ENCODE data around the gene MAST4.

The MAST4 gene

GRCh38 chr5:66848749-66849641, 252.8 kb downstream of the MAST4 start:
- no peak for DNase-seq (ENCODE audit: low spot score)

GRCh38 chr5:66849803-66850202, 253.6 kb downstream of the MAST4 start:
- no peak for DNase-seq (ENCODE audit: low spot score)

DNA sequence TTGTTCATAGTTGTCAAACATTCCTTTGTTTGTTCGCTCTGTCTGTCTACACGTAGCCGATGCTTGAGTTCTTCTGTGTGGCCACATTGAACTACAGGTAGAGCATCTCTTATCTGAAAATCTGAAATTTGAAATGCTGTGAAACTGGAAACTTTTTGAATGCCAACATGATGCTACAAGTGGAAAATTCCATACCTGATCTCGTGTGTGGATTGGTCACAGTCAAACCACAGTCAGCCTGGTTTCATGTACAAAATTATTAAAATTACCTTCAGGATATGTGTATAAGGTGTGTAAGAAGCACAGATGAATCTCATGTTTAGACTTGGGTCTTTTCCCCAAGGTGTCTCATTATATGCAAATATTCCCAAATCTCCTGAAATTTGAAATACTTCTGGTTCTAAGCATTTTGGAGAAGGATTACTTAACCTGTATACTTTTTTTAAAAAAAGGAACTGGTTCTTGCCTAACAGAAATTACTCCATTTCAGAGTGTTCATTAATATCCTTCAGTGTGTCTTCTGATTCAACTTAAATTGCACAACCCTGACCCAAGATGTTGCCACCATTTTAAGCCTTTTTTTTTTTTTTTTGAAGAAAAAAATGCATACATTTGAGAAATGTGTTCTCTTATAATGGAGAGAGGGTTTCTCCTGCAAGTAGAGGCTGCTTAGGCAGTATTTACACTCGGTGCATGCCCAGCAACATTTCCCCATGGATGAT, 254.3 kb downstream of the MAST4 start:
- DNase-seq (ENCODE audit: low spot score) = no peak

DNA sequence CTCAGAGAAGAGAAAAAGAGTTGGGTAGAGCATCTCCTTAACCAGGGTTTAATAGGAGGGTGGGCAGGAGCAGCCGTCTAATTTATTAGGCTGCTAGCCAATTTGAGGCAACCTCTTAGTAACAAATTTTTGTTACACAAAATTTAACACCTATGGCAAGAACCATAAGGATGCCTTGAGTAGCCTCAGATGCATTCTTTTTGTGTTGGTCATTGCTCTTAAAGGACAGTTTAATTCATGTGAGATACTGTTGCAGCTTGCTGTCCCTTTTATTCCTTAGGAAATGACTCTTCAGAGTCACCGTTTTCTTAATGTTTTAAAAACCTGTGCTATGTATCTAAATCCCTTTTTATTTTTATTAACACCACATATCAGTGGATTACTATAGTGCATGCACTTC, 255.1 kb downstream of the MAST4 start:
- no peak for DNase-seq (ENCODE audit: low spot score)

- DNase-seq (ENCODE audit: low spot score) = no peak
These were observed 258.2 kb downstream of the MAST4 start for GRCh38 chr5:66854416-66854815.

DNA sequence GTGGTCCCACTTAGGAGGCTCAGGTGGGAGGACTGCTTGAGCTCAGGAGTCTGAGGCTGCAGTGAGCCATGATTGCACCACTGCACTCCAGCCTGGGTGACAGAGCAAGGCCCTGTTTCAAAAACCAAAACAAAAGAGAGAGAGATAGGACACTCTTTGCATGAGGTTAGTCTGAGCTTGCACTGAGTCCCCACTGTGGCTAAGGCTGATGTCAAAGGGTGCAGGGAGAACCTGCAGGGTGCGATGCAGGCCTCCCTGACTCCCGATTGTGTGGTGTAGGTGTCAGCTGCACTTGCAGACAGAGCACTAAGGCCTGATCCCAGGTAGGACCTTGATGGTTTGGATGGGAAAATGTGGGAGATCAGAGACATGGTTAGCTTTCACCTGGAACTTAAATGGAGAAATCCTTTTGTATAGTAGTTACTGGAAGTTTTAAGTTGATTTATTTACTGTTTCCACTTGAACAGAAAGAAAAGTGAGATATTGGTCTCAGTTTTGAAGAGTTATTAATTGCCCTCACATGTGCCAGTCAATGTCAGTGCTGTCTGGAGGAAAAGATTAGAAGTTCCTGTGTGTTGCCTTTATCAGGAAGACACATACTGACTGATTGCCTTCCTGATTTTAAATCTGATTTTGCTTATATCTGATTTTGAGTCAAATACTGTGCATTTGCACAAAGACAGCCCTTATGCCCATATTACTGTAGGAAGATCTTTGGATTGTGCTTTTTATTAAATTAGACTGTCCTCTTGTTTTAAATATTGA, 260.0 kb downstream of the MAST4 start:
- no peak for DNase-seq (ENCODE audit: low spot score)

GRCh38 chr5:66859526-66859925, 263.3 kb downstream of the MAST4 start:
- no peak for DNase-seq (ENCODE audit: low spot score)

DNA sequence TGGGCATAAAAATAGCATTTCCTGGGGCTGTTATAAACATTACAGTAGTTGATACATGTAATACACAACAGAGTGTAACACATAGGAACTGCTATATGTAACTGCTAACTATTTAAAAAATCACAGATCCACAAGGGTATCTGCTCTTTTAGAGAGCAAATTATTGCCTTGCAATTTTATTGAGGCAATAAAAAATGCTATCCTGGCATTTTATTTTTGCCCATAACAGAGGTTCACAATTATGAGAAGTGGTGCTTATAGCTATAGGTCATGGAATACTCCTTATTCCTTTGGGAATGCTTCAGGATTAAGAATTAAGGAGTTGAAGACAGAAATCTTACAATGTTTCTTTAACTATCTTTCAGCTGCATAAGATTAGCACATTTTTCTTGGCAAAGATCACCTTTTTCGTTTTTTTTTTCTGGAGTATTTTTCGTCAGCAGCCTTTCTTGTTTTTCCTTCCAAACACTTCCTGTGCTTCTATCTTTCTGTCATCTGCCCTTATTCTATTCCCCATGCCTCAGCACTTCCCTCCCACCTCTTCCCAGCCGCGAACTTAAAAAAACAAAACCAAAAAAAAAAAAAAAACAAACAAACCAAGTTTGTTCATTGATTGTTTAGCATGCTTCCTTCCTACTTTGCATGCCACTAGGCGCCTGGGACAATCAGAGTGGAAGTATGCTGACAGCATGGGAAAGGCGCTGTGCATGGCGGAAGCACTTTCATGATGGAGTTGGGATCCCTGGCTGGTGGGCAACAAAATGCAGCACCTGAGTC, 264.2 kb downstream of the MAST4 start:
- no peak for DNase-seq (ENCODE audit: low spot score)

DNA sequence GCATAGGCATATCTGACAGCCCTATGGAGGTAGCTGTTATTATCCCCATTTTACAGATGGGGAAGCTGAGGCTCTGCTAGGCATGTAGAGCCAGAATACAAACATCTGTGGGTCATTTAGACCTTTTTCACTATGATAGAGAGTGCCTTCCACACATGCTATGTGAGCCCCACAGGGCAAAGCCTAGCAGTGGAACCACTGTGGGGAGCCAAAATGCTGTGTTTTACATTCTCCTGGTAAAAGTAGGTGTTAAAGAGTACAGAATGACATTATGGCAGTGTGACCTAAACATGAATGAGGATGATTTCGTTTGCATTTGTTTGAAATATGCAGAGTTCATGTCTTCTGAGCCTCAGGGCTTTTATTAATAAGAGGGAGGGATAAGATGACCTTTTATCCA, 265.2 kb downstream of the MAST4 start:
- no peak for DNase-seq (ENCODE audit: low spot score)

DNA sequence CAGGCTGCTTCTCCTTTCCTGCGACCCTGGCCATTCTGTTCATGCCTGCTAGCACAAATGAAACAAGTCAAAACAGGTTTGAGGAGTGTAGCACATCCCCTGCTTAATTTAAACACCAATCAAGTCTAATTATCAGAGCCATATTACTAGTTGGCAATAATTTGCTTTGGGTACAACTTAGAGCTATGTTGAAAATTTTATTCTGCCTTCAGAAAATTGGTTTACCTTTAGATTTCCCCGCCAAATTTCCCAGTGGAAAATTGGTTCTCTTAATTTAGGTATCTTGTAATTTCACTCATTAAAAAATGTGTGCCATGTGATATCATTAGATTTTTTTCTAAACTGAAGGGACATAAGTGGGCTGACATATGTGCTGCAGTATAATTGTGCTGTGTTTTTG, 265.8 kb downstream of the MAST4 start:
- DNase-seq (ENCODE audit: low spot score) = no peak

DNA sequence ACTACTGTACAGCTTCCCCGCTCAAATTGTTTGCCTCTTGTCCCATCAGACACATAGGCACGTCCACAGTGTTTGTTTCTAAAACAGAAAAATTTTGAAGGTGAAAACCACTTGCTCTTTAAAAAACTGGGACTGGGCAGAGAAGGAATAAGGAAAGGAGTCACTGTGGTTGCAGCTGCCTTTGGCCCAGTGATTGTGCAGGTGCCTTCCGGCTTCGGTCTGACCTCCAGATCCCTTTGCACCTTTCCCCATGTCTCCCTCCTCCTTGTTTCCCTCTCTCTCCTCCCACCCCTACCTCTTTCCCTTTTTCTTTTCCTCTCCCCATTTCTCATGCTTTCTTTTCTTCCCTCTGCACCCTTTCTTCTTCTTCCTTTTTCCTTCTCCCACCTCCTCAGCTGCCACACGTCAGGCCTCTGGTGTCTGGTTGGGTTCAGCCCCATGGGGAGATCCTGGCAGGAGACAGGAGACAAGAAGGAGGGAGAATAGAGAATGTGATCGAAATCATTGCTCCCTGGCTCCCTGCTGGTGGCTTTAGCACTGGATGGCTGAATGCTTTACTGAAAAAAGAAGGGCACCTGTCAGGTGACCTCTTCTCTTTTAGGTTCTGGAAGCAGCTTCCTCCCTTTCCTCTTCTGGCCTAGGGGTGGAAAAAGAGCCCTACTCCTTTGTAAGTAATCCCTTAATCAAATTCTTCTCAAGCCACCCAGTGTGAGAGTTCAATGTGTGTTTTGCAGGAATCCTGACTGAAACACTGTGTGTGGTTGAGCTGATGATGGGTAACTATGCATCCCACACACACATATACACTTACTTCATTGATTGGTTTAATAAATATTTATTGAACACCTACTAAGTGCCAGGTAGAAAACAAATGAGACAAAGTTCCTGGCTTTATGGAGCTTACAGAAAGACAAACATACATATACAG, 267.3 kb downstream of the MAST4 start:
- no peak for DNase-seq (ENCODE audit: low spot score)

DNA sequence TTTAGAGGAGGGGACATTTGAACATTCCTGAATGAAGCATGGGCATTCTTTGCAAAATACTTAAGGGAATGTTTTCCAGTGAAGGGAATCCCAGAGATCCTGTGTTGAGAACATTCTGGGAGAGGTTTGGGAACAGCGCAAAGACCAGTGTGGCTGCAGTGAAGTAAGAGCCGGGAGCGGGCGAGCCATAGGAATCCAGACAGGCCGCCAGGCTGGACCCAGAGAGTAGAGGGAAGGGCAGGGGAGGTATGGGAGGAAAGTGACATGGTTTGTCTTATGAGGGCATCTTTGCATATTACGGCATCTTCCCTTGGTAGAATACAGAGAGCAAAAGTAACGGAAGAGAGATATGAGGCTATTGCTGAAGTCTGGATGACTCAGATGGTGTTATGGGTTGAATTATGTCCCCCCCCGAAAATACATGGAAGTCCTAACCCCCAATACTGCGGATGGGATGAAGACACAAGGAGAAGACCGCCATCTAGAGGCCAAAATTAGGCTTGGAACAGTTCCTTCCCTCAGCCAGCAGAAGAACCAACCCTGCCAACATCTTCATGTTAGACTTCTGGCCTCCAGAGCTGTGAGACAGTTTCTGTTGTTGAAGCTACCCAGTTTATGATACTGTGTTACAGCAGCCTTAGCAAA, 268.2 kb downstream of the MAST4 start:
- peak; percentile 10 for DNase-seq (ENCODE audit: low spot score)

DNA sequence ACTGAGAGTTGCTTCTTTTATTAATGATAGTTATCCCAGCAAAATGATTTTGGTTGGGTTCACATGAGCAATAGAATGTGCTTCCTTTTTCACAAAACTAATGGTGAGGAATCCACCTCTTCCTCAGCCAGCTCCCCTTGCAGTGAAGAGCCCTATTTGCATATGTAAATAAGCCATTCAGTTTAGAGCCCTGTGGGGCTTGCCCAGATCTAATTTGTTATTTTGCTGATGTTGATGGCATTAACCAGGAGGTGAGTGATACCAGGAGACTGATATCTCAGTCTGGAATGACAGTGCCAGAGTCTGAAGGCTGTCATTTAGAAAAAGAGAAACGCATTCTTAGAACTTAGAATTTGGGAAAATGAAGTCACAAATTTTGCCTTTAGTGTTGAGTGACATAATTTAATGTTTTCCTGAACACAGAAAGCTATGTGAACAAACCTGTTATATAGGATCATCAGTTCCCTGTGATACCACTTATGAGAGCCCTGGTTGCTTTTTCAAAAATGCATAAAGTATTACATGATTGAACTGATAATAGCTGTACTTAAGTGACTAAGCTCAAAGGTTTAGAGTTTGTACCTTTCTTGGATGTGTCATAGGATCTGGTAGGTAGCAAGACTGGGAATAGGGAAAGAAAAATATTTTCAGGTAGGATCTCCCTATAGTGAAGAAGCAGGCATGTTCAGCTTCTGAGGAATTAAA, 271.6 kb downstream of the MAST4 start:
- no peak for DNase-seq (ENCODE audit: low spot score)

DNA sequence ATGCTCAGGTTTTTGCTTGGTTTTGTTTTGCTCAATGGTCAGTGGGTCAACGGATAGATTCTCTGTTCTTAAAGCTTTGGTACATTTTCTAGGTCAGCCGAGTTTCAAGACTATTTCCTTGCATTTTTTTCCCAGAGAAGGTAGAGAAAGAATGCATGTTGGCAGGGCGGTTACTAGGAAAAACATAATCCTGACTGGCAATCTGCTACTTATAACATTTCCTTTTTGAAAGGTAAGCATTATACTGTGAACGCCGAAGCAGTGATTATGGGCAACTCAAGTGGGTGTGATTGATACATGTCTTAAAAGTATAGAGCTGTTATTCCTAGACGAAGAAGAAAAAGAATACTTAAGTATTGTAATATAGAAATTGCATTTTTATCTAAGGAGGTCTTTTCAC, 273.2 kb downstream of the MAST4 start:
- DNase-seq (ENCODE audit: low spot score) = no peak

DNA sequence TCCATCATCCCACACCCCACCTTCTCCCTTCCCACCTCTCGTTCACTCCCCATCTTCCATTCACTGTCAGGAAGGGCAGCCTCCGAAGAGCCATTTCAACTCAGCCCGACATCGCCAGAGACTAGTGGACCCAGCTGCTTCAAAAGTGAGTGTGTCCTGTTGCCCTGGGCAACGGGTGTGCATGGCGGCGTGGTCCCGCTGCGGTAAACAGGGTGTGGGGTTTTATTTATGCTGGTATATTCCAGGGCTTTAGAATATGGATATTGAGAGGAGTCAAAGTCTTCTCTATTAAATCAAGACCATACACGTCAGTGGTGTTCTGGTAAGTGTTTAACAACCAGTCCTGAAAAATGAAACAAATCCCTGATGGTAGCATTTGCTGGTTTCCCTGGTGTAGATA, 274.5 kb downstream of the MAST4 start:
- no peak for DNase-seq (ENCODE audit: low spot score)

DNA sequence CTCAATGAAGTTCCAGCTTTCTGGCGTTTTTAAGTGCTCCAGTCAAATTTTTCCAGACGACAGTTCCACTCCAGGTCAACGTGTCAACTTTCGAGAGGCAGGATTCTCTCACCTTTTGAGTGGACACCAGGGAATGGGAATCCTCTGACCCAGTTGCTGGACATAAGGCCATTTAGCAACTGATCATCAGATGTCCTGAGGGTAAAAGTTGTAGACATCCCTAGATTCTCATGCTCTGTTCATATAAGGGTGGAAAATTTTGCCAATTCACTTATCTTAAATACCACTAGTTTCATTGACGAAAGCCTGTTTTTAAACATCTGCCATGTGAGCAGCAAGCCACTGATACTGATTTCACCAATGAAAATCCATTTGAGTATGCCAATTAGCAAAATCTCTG, 275.5 kb downstream of the MAST4 start:
- DNase-seq (ENCODE audit: low spot score) = no peak

GRCh38 chr5:66872736-66873331, 276.6 kb downstream of the MAST4 start:
- DNase-seq (ENCODE audit: low spot score) = no peak

DNA sequence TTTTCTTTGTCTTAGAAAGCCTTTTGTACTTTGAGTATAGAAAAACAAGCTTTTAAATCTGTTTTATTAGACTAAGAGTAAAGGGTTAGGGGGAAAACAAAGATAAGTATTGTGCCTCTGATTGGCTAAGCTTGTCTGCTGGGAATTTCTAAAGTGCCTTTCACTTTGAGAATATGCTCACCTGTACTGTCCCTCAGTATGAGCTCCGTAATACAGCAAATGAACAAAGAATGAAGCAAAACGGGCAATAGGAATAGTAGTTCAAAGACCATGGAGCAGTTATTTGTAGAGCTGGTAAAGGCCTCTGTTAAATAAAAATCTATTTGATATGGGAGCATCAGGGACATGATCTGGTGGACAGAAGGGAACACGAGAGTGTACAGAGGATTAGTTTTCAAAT, 277.8 kb downstream of the MAST4 start:
- DNase-seq (ENCODE audit: low spot score) = no peak

DNA sequence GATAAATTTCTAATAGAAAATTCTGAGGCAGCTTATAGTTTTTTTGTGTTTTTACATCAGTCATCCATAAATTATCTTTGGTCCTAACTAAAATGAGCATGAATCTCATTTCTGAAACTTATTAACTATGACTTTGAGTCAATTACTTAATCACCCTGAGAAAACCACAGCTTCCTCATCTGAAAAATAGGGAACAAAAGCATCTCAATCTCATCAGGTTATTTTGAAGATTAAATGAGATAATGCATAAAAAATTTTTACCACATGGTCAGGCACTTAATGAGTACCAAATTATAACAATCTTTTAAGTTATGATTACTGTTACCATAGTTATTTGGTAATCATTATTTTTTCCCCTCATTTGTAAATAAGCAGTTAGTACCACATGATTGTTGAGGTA, 279.1 kb downstream of the MAST4 start:
- DNase-seq (ENCODE audit: low spot score) = no peak

All from HuH-7 (cell line).